Loucy (cell line): ENCODE data around the gene KRR1.

Experiments used
- EZH2phosphoT487 ChIP-seq: fragments of 200-600 bp; IDR thresholded peaks from 2 replicates; pipeline ENCODE4 v1.6.1; 2018; ENCODE audit warnings: antibody characterized with exemption, mild to moderate bottlenecking, moderate library complexity, borderline replicate concordance
- TF ChIP-seq, protein P1 (sequence below): fragments of 200-600 bp; sonication (generic); conservative IDR thresholded peaks from 2 replicates; pipeline ENCODE4 v1.5.1; 2014; ENCODE audit warnings: mild to moderate bottlenecking, antibody characterized with exemption, low read length

DNA sequence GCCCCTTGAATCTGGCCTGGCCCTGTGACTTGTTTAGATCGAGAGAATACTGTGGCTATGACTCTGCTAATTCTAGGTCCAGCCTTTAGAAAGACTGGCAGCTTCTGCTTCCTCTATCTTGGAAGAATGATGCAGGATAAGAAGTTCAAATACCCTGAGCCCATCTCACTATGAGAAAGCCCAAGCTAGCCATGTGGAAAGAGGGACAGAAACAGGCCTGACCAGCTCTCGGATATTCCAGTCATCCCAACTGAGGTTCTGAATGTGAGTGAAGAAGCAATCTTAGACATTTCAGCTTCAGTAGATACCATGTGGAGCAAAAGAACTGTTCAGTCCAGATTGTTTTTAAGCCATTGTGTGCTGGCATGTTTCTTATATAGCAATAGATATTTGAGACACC lies 17.3 kb upstream of the KRR1 start:
- TF ChIP-seq, protein P1, sequence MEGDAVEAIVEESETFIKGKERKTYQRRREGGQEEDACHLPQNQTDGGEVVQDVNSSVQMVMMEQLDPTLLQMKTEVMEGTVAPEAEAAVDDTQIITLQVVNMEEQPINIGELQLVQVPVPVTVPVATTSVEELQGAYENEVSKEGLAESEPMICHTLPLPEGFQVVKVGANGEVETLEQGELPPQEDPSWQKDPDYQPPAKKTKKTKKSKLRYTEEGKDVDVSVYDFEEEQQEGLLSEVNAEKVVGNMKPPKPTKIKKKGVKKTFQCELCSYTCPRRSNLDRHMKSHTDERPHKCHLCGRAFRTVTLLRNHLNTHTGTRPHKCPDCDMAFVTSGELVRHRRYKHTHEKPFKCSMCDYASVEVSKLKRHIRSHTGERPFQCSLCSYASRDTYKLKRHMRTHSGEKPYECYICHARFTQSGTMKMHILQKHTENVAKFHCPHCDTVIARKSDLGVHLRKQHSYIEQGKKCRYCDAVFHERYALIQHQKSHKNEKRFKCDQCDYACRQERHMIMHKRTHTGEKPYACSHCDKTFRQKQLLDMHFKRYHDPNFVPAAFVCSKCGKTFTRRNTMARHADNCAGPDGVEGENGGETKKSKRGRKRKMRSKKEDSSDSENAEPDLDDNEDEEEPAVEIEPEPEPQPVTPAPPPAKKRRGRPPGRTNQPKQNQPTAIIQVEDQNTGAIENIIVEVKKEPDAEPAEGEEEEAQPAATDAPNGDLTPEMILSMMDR, result no peak
- TF ChIP-seq EZH2phosphoT487, result no peak
